Suprapubic skin (tissue), 4 donors: ENCODE measurements around the gene TP73. TPM values are rescaled to one million over a fixed set of nuclear protein-coding genes. Genes with fewer than 3 reads are reported as not detected.

Experiments
- DNase-seq, 2 donors: peaks; one replicate each; pipeline ENCODE4 v3.0.0-alpha.2; 2019; ENCODE audit warnings: low spot score in 2 of 2
- H3K27ac ChIP-seq: fragments of 200-600 bp; sonication (generic); one replicate; pipeline ENCODE4 v1.5.1; 2019
- H3K27me3 ChIP-seq: fragments of 200-600 bp; sonication (generic); one replicate; pipeline ENCODE4 v1.5.1; 2019
- H3K36me3 ChIP-seq: fragments of 200-600 bp; sonication (generic); one replicate; pipeline ENCODE4 v1.5.1; 2019
- H3K4me1 ChIP-seq: fragments of 200-600 bp; sonication (generic); one replicate; pipeline ENCODE4 v1.5.1; 2019
- H3K4me3 ChIP-seq: fragments of 200-600 bp; sonication (generic); one replicate; pipeline ENCODE4 v1.5.1; 2019; ENCODE audit warnings: mild to moderate bottlenecking
- H3K9me3 ChIP-seq: fragments of 200-600 bp; sonication (generic); one replicate; pipeline ENCODE4 v1.5.1; 2019
- CTCF ChIP-seq, 2 donors: fragments of 200-600 bp in 1 of 2; fragments of 450-650 bp in 1 of 2; sonication (generic) in 1 of 2; IDR thresholded peaks; one replicate each; pipeline ENCODE4 v1.5.1; 2016 to 2019; ENCODE audit warnings: antibody characterized with exemption in 2 of 2, mild to moderate bottlenecking in 1 of 2, moderate library complexity in 1 of 2
- EP300 ChIP-seq: sonication (generic); formaldehyde crosslinking; IDR thresholded peaks from one replicate; pipeline ENCODE4 v1.6.1; 2017; ENCODE audit warnings: antibody characterized with exemption
- POLR2A ChIP-seq, 2 donors: fragments of 450-650 bp; IDR thresholded peaks; one replicate each; pipeline ENCODE4 v1.6.1; 2017; ENCODE audit warnings: antibody characterized with exemption in 2 of 2, mild to moderate bottlenecking in 2 of 2, moderate library complexity in 2 of 2
- POLR2AphosphoS5 ChIP-seq, 3 donors: sonication (generic); formaldehyde crosslinking; IDR thresholded peaks; one replicate each; pipeline ENCODE4 v1.6.1; 2017; ENCODE audit warnings: antibody characterized with exemption in 3 of 3
- WGBS: methylation state at CpG from one replicate; pipeline ENCODE4 v1.1.5; 2018; 5-methylcytosine and 5-hydroxymethylcytosine counted together
- total RNA-seq, 4 donors: library from RNA; depleted of rRNA; stranded (reverse); fragments of >200 nt; gene quantifications; one replicate each; pipeline ENCODE4 v1.1.0, GENCODE V29; 2016

The TP73 gene
- total RNA-seq, 4 donors from 2014 or later, result 8.8 to 24.7 (median 16.9) TPM

GRCh38 chr1:3612123-3612522 lies 40.2 kb upstream of the TP73 start:
- 67% methylated on average over 4 of the region's 7 CpGs for WGBS
- no peaks in the 10 kb centered on the region for H3K9me3 ChIP-seq
- no peaks in the 10 kb centered on the region for H3K36me3 ChIP-seq
- DNase-seq, result no peak
- H3K27ac ChIP-seq, result no peak overlapping the region
- peak overlapping the region; percentile 50 for H3K4me3 ChIP-seq
- H3K4me1 ChIP-seq, result peaks cover 23% of the 10 kb centered on the region
- TF ChIP-seq POLR2AphosphoS5 (IDR thresholded peaks at IDR 0.05) (no peak), EP300 (no peak), CTCF (IDR thresholded peaks at IDR 0.05) (no peak), POLR2A (IDR thresholded peaks at IDR 0.05) (no peak)
- H3K27me3 ChIP-seq, result peaks cover 33% of the 10 kb centered on the region

GRCh38 chr1:3614755-3615742 lies 37.3 kb upstream of the TP73 start:
- peaks cover 29% of the 10 kb centered on the region for H3K4me1 ChIP-seq
- no peak overlapping the region for H3K4me3 ChIP-seq
- no peak for TF ChIP-seq EP300
- no peak for TF ChIP-seq POLR2AphosphoS5 (IDR thresholded peaks at IDR 0.05)
- TF ChIP-seq CTCF (IDR thresholded peaks at IDR 0.05), result peak in 1 of 2 donors; percentile 45
- WGBS, result 62% methylated on average over 15 of the region's 20 CpGs
- H3K36me3 ChIP-seq, result no peaks in the 10 kb centered on the region
- no peaks in the 10 kb centered on the region for H3K9me3 ChIP-seq
- peaks cover 23% of the 10 kb centered on the region for H3K27me3 ChIP-seq
- DNase-seq, result no peak
- no peak overlapping the region for H3K27ac ChIP-seq

- H3K27me3 ChIP-seq, result peaks cover 5% of the 10 kb centered on the region
- no peaks in the 10 kb centered on the region for H3K9me3 ChIP-seq
- peaks cover 15% of the 10 kb centered on the region for H3K4me1 ChIP-seq
- no peak overlapping the region for H3K4me3 ChIP-seq
- no peak for TF ChIP-seq POLR2AphosphoS5 (IDR thresholded peaks at IDR 0.05)
- TF ChIP-seq CTCF (IDR thresholded peaks at IDR 0.05), result no peak
- no peak for TF ChIP-seq EP300
- WGBS, result no CpG with 5 or more reads among the region's 9 CpGs
- no peak overlapping the region for H3K27ac ChIP-seq
- no peaks in the 10 kb centered on the region for H3K36me3 ChIP-seq
- no peak for DNase-seq
Measured at GRCh38 chr1:3616861-3617260, 35.5 kb upstream of the TP73 start.

- Histone ChIP-seq H3K4me3 (no peak overlapping the region), H3K4me1 (peaks cover 20% of the 10 kb centered on the region), H3K27ac (no peak overlapping the region), H3K36me3 (no peaks in the 10 kb centered on the region), H3K27me3 (peaks cover 3% of the 10 kb centered on the region), H3K9me3 (no peaks in the 10 kb centered on the region)
- WGBS, result 85% methylated on average over 15 of the region's 18 CpGs
- DNase-seq, result no peak
- TF ChIP-seq EP300 (no peak), POLR2A (IDR thresholded peaks at IDR 0.05) (no peak), POLR2AphosphoS5 (IDR thresholded peaks at IDR 0.05) (no peak)
Measured at GRCh38 chr1:3617806-3618345, 34.4 kb upstream of the TP73 start.

GRCh38 chr1:3618531-3618880 lies 33.8 kb upstream of the TP73 start:
- WGBS, result 60% methylated on average over 3 of the region's 9 CpGs
- H3K27ac ChIP-seq, result no peak overlapping the region
- H3K4me1 ChIP-seq, result peaks cover 26% of the 10 kb centered on the region
- DNase-seq, result no peak
- H3K9me3 ChIP-seq, result no peaks in the 10 kb centered on the region
- H3K36me3 ChIP-seq, result no peaks in the 10 kb centered on the region
- no peak for TF ChIP-seq POLR2AphosphoS5 (IDR thresholded peaks at IDR 0.05)
- TF ChIP-seq EP300, result no peak
- TF ChIP-seq CTCF (IDR thresholded peaks at IDR 0.05), result no peak
- TF ChIP-seq POLR2A (IDR thresholded peaks at IDR 0.05), result no peak
- H3K27me3 ChIP-seq, result peaks cover 3% of the 10 kb centered on the region
- no peak overlapping the region for H3K4me3 ChIP-seq
